ENCODE results near the gene MARF1.
"Not testable (repeated sequence)": the region's sequence is repeated elsewhere in the genome, so short reads cannot be mapped to it uniquely, and the experiment has no call there.

Gene MARF1

DNA sequence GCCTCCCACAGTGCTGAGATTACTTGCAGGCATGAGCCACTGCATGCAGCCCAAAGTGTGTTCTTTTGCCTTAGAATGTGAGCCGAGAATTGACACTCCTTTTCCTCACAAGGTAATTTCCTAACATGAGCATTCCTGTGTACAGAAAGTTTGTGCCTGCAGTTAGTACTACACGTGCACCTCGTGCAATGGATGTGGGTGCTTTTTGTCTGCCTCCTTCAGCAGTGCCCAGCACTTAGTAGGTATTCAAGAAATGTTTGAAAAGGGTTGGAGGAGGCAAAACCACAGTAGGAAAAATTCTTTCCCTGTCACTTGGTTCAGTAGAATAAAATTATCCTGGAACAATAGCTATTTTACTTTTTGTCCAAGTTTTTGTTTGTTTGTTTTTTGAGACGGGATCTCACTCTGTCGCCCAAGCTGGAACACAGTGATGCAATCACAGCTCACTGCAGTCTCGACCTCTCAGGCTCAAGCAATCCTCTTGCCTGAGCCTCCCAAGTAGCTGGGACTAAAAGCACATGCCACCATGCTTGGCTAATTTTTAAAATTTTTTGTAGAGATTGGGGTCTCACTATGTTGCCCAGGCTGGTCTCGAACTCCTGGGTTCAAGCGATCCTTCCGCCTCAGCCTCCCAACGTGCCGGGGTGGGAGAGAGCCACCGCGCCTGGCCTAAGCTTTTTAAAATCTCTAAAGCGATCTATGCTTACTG, 9.5 kb upstream of the MARF1 start:
- no peak overlapping the region for H3K4me3 ChIP-seq (ENCODE audit: low read depth, low read length)

DNA sequence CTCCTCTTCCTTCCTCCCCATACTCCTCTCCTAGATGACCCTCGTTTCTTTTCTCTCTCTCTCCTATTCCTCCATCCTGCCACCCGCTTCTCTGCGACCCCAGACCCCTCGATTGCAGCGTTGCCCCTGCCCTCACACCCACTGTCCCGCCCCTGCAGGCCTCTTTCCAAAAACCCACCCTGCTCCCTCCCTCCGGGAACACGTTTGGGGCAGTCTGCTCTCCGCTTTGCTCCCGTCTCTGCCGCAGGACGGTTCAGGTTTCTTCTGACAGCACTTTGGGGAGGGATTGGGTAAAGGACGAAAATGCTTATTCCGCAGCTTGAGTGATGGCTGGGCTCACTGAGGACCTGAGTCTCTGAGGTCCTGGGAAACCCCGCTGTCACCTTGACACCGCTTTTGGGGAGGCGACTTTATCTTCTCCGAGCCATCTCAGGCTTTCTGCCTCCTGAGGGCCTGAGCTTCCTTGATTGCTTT, 7.8 kb upstream of the MARF1 start:
- TF ChIP-seq, protein P1, sequence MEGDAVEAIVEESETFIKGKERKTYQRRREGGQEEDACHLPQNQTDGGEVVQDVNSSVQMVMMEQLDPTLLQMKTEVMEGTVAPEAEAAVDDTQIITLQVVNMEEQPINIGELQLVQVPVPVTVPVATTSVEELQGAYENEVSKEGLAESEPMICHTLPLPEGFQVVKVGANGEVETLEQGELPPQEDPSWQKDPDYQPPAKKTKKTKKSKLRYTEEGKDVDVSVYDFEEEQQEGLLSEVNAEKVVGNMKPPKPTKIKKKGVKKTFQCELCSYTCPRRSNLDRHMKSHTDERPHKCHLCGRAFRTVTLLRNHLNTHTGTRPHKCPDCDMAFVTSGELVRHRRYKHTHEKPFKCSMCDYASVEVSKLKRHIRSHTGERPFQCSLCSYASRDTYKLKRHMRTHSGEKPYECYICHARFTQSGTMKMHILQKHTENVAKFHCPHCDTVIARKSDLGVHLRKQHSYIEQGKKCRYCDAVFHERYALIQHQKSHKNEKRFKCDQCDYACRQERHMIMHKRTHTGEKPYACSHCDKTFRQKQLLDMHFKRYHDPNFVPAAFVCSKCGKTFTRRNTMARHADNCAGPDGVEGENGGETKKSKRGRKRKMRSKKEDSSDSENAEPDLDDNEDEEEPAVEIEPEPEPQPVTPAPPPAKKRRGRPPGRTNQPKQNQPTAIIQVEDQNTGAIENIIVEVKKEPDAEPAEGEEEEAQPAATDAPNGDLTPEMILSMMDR (IDR thresholded peaks at IDR 0.05; ENCODE audit: borderline replicate concordance, insufficient read depth, low read depth, low read length): no peak
- peak overlapping the region; percentile 73 for H3K4me3 ChIP-seq (ENCODE audit: low read depth, low read length)

More for the DNA sequence above, 9.5 kb upstream of the MARF1 start:
- TF ChIP-seq, protein P1 (IDR thresholded peaks at IDR 0.05; ENCODE audit: borderline replicate concordance, insufficient read depth, low read depth, low read length): no peak

DNA sequence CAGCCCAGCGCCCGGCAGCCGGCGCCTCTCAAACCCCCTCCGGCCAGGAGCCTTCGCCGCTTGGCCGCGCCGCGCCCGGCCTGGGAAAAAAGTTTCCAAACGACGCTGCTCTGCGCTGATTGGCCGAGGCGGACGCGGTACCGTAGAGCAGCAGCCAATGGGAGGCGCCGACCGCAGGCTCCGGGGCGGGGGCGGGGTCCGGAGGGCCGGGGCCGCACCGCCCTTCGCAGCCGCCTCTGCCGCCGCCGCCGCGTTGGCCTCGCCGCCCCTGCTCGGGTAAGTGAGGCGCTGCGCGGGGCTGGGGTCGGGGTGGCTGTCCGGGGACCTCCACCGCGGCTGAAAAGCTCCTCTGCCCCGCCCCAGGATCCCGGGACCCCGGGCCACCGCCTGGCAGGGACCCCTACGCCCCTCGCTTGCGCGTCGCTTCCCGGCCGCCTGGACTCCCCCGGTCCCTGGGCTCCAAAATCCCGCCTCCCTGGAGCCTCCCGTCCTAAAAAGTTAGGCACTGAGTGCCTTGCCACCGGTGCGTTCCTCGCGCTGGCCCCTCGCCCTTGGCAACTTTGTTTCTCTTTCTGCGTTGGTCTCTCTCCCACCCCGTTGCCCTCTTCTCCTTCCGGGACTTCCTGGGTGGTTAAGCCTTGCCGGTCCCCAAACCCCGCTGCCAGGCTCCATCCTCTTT, 7.2 kb upstream of the MARF1 start, which contains the start of gene NDE1:
Gene NDE1 (plus strand): TSS at position 227 of the 679 bp plus-strand sequence. CDS start 14,534 bp downstream, outside the sequence.
- peak within 1 kb of the TSS; percentile 73 for H3K4me3 ChIP-seq (ENCODE audit: low read depth, low read length)
- TF ChIP-seq, protein P1 (IDR thresholded peaks at IDR 0.05; ENCODE audit: borderline replicate concordance, insufficient read depth, low read depth, low read length): no peak

DNA sequence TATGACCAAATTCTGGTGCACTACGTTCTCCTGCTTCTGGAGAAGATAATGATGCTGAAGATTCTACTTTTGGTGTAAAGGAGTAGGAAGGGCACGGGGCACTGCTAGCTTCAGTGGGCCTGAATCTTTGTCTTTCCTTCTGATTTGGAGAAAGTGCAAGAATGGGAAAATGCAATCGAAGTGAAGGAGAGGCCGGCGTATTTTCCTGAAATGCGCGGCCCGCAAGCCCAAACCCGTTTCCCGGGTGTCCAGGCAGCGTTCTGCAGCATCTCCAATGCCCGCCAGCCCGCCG, 6.7 kb upstream of the MARF1 start:
- H3K4me3 ChIP-seq (ENCODE audit: low read depth, low read length): peak overlapping the region; percentile 32
- TF ChIP-seq, protein P1 (IDR thresholded peaks at IDR 0.05; ENCODE audit: borderline replicate concordance, insufficient read depth, low read depth, low read length): no peak

DNA sequence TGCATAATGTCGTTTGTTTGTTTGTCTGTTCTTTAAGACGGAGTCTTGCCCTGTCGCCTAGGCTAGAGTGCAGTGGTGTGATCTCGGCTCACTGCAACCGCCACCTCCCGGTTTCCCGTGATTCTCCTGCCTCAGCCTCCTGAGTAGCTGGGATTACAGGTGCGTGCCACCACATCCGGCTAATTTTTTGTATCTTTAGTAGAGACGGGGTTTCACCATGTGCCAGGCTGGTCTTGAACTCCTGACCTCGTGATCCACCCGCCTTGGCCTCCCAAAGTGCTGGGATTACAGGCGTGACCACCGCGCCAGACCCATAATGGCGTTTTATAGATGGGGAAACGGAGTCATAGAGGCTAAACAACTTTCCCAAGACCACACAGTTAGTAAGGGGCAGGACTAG, 6.4 kb upstream of the MARF1 start:
- not testable (repeated sequence) for H3K4me3 ChIP-seq (ENCODE audit: low read depth, low read length)

DNA sequence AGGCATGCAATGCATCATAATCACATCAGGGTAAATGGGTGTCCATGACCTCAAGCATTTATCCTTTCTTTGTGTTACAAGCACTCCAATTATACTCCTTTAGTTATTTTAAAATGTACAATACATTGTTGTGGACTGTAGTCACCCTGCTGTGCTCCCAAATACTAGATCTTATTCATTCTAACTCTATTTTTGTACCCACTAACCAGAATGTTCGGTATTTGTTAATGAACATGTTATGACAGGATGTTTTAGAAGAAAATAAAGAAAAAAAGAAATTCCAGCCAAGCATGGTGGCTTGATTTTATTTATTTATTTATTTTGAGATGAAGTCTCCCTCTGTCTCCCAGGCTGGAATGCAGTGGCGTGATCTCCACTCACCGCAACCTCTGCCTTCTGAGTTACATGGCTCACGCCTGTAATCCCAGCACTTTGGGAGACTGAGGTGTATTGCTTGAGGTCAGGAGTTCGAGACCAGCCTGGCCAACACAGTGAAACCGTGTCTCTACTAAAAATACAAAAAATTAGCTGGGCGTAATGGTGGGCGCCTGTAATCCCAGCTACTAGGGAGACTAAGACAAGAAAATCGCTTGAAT, 5.3 kb upstream of the MARF1 start:
- TF ChIP-seq, protein P1 (IDR thresholded peaks at IDR 0.05; ENCODE audit: borderline replicate concordance, insufficient read depth, low read depth, low read length): no peak
- no peak overlapping the region for H3K4me3 ChIP-seq (ENCODE audit: low read depth, low read length)

DNA sequence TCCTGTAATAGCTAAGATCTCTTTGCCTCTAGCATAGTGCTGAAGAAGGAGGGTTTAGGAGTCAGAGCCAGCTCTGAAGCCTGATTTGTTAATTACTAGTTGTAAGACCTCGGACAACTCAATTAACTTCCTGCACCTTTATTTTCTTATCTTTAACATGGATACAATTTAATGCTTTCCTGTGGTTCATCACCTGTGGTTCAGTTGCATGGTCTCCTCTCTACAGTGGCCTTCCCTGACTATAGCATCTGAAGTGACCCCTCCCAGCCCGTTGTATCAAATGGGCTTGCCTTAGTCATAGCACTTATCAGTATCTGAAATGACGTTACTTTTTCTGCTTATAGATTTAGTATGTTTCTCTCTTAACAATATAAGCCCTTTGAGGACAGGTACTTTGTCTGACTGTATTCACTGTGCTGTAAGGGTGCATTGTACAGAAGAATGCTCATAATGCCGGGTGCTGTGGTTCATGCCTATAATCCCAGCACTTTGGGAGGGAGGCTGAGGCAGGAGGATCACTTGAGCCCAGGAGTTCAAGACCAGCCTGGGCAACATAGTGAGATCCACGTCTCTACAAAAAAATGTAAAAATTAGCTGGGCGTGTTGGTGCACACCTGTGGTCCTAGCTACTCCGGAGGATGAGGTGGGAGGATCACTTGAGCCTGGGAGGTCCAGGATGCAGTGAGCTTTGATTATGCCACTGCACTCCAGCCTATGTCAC, 4.5 kb upstream of the MARF1 start:
- TF ChIP-seq, protein P1 (IDR thresholded peaks at IDR 0.05; ENCODE audit: borderline replicate concordance, insufficient read depth, low read depth, low read length): no peak
- no peak overlapping the region for H3K4me3 ChIP-seq (ENCODE audit: low read depth, low read length)

DNA sequence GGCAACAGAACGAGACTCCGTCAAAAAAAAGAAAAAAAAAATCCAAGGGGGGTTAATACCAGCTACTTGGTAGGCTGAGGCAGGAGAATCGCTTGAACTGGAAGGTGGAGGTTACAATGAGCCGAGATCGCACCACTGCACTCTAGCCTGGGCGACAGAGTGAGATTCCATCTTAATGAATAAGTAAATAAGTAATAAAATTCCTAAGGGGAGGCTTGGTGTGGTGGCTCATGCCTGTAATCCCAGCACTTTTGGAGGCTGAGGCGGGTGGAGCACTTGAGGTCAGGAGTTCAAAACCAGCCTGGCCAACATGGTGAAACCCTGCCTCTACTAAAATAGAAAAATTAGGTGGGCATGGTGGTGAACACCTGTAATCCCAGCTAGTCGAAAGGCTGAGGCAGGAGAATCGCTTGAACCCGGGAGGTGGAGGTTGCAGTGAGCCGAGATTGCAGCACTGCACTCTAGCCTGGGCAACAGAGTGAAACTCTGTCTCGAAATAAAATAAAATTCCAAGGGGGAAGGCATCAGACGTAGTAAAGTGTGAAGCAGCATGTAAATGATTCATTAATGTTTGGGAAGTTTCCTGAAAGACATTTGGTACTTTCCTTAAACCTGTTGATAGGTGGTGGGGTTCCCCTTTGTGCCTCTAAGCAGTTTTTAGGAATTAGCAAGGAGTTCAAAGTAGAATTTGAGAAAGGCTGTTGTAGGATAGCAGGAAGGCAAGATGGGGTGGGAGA, 3.8 kb upstream of the MARF1 start:
- H3K4me3 ChIP-seq (ENCODE audit: low read depth, low read length): not testable (repeated sequence)

DNA sequence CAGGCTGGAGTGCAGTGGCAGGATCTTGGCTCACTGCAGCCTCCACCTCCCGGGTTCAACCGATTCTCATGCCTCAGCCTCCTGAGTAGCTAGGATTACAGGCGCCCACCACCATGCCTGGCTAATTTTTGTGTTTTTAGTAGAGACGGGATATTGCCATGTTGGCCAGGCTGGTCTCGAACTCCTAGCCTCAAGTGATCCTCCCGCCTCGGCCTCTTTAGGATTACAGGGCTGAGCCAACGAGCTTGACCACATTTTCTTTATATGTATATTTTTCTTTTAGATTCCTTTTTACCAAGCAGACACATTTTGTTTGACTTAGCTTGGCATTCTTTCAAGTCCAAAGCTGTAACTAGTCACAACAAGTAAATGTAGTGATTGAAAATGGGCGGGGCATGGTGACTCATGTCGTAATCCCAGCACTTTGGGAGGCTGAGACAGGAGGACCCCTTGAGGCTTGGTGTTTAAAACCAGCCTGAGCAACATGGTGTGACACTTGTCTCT, 2.1 kb upstream of the MARF1 start:
- H3K4me3 ChIP-seq (ENCODE audit: low read depth, low read length): not testable (repeated sequence)
